Urothelium cell line (cell line): ENCODE measurements around the gene GATA6.
A peak's percentile ranks its signal among the peaks of the same experiment; 100 is the strongest.

Experiments used
- DNase-seq: peaks from one replicate; pipeline ENCODE4 v3.0.0; 2011; ENCODE audit warnings: low spot score, mixed read lengths
- FAIRE-seq: peaks from 2 replicates; lab custom pipeline; 2011; peaks lifted over from hg19 to GRCh38; lab: Jason Lieb, UNC

The GATA6 gene

DNA sequence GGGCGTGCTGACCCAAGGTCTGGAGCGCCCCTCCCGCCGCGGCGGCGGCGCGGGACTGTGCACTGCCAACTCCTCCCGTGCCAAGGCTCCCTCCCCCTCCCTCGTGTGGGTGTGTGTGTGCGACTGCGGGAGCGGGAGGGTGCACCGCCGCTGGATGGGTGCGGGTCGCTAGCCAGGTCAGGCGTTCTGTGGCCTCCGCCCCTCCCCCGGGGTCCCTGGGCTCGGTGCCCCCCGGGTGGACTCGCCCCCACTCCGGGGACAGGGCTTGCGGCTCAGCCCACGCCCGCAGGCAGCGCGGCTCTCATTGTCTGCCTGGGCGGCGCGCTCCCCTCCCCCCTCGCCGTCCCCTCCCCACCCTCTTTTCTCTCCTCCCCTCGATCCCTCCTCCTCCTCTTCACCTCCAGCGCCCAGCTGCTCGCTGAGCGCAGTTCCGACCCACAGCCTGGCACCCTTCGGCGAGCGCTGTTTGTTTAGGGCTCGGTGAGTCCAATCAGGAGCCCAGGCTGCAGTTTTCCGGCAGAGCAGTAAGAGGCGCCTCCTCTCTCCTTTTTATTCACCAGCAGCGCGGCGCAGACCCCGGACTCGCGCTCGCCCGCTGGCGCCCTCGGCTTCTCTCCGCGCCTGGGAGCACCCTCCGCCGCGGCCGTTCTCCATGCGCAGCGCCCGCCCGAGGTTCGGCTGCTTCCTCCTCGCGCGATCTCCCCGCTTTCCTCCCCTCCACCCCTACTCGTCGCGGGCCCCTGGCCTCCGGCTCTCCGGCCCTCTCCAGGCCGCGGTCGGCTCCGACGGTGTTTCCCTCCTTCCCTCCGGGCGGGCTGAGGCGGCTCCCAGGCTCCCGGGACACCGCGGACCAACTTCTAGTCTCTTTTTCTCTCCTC lies at the start of gene GATA6:
TSS of gene GATA6 (plus strand) at position 579 of the 878 bp plus-strand sequence. CDS start 1,556 bp downstream, outside the sequence.
- no peak for FAIRE-seq

DNA sequence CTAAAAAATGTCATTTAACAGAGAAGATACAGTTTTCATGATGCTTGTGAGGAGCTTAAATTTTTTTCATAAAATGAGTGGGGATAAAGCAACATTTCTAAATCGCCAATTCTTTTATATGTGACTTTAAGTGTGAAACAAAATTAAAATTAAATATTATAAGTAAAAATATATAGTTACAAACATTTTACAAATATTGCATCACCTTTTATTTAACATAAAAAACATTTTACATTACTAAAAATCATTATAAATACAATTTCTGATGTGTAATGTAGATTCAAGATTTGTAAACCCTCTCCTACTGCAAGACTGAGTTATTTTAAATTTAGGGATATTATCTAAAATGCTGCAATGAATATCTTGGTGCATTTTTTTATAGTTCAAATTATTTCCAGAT lies 44.4 kb upstream of the GATA6 start:
- FAIRE-seq (no peak), DNase-seq (no peak)

More for the DNA sequence above, at the start of gene GATA6:
- peak; percentile 63 for DNase-seq

DNA sequence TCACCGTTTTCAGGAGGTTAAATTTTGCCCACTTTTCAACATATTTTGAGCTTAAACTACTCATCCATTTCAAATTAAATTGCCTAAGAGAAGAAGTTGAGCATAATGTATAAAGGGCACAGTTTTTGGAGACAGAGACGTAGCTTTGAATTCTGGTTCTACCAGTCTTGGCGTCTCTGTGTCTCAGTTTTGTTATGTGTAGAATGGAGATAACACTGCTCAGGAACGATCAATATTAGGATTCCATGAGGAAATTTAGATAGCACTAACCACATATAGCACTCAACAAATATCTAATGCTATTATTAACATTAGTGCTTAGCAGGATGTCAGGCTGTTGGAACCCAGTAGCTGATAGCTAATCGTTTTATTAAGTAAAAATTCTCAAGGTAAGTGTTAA lies 40.4 kb upstream of the GATA6 start:
- DNase-seq (no peak), FAIRE-seq (no peak)

DNA sequence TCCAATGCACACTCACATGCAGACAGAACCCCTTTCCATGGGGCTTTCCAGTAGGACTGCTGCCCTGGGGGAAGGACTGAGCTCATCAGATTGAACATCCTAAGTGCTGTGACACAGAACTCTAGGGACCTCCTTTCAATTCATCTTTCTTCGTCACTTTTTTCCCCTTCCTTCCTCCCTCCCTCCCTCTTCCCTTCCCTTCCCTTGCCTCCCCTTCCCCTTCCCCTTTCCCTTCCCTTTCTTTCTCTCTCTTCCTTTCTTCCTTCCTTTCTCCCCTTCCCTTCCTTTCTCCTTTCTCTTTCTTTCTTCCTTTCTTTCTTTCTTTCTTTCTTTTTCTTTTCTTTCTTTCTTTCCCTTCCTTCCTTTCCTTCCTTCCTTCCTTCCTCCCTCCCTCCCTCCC lies 39.6 kb upstream of the GATA6 start:
- FAIRE-seq: no peak

DNA sequence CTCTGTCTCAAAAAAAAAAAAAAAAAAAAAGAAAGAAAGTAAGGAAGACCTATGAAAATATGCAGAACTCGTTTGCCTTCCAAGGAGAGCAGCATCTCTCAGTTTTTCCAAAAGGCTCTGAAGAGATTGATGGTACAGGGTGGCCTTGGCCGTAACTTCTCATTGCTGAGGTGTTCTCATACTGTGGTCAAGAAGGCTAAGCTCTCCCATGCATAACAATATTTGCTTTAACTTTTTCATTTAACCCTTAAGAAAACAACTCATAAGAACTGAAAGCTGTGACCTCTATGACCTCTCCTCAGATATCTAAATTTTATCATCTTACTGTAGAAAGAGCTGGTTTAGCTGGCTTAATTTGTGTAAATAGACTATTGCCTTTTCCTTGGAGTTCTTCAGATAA lies 37.1 kb upstream of the GATA6 start:
- FAIRE-seq: no peak
- no peak for DNase-seq

More for the DNA sequence above, 39.6 kb upstream of the GATA6 start:
- DNase-seq: no peak

DNA sequence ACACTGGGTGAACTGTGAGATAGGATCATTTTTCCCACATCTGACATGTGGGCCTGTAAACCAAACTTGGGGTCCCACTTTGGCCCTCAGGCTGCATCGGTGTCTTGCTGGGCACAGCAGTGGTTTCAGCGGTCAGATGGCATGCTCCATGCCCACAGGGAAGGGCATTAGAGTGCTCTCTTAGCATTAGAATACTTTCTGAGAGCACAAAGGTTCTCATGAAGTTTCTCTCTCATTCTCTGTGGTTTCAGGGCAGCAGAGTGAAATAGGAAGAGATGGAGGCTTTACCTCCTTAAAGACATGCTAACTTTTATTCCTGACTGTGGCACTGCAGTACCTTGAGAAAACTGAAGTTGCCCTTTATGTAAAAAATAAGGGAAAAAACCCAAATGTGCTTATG lies 36.6 kb upstream of the GATA6 start:
- DNase-seq: no peak
- FAIRE-seq: no peak

DNA sequence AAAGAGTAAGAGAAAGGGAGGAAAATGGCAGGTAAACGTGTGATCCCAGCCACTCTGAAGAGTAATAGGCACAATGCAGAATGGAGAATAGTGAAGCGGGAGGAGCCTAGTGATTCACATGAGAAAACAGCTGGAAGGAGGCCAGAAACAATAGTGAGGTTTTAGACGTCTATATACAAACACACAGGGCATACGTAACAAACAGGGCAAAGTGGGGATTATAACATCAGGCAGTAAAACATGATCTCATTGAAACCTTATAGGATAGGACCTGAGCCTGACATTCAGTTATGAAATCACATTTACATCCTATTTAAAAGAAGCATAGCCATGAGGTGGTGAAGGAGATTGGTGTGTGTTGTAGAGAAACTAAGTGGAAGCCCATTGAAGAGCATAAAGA lies 33.0 kb upstream of the GATA6 start:
- FAIRE-seq (no peak), DNase-seq (no peak)

DNA sequence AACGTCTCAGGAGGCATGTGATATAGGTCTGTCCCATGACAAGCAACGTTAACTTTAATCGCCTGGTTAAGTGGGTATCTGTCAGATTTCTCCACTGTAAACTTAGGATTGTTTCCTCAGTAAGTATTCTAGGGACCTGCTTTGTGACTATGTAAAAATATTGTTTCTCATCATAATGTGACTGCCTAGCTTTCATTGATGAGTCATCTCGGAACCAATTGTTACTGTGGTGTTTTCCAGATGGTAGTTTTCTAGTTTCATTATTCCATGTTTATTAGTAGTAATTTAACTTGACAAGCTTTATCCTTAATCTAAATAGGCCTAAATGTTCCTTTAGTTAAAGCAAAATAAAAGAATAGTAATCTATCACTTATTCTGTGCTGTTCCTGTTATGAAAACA lies 28.2 kb upstream of the GATA6 start:
- DNase-seq (no peak), FAIRE-seq (no peak)

DNA sequence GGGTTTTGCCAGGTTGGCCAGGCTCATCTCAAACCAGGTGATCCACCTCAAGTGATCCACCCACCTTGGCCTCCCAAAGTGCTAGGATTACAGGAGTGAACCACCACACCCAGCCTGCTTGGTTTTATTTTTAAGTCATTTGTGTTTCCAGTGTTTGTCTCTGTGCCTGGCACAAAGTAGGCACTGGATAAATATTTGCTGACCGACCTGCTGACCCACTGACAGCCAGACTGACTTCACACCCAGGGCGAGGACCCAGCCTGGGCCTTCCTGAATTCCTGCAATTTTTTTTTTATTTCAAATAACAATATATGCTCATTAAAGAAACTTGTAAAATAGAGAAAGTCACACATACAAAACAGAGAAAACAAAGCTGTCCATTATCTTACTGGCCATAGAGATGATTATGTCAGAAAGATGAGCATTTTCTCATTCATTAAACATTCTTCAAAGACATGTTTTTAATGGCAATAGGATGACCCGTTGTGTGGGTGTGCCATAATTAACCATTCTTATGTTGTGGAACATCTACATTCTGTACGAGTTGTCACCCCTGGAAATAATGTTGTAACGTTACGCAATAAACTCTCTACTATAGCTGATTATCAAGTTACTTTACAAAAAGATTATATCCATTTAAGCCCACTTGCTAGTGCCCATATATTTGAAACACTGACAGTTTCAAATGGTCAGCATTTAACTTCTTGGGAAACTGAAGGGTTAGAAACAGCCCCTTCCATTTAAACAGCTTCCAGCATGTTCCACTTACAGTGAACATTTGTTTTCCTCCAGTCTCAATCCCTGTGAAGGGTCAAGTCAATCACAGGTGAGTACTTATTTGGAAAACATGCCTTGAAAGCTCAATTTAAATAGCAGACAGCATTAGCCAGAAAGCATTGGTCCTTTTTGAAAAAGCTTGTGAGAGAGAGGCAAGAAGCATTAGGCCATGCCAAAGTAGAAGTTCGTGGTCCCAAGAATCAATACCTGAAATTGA lies 25.7 kb upstream of the GATA6 start:
- DNase-seq (no peak), FAIRE-seq (no peak)

DNA sequence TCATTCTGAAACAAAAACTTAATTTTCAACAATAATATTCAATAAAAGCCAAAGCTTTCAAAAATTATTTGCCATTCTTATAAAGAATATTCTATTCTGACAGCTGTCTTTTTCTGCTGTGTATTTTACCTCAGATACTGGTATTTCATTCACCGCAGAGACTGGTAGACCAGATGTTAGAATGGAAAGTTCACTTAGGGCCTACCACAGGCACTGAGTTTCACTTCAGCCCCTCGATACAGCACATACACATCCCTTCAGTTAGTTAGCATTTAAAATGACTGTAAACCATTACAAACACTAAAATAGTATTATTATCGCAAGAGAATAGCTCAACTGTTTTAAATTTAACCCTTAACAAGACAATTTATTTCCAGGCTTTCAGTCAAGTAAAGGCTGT lies 24.2 kb upstream of the GATA6 start:
- FAIRE-seq: no peak
- no peak for DNase-seq

DNA sequence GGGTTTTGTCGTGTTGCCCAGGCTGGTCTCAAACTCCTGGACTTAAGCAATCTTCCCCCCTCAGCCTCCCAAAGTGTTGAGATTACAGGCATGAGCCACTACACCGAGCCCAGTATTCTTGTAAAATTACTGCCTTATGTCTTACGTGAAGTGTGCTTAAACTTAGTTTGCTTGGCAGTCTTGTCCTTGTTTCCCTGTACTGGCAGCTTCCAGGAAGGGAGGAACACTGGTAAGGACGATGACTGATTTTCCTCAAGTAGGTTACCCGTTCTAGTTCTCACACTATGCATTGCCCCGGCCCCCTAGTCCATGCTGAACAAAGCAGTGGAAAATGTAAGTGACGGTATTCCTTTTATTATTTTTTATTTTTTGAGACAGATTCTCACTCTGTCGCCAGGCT lies 19.7 kb upstream of the GATA6 start:
- DNase-seq: no peak
- FAIRE-seq: no peak

DNA sequence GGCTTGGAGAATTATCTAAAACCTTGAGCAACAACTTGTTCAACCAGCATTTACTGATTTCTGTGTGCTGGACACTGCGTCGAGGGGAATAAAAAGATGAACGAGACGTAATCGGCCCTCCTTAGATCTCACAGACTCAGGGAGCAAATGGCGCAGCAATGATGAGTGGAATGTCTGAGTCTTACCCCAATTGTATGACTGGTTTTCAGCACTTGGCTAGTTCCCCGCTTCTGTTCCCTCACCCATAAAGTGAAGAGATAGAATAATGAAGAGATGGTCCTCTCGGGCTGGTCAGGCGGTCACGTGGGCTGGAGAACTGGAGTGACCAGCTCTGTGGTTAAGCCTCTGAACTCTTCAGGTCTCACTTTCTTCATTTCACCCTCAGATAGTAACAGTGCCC lies 17.3 kb upstream of the GATA6 start:
- DNase-seq (no peak), FAIRE-seq (no peak)

DNA sequence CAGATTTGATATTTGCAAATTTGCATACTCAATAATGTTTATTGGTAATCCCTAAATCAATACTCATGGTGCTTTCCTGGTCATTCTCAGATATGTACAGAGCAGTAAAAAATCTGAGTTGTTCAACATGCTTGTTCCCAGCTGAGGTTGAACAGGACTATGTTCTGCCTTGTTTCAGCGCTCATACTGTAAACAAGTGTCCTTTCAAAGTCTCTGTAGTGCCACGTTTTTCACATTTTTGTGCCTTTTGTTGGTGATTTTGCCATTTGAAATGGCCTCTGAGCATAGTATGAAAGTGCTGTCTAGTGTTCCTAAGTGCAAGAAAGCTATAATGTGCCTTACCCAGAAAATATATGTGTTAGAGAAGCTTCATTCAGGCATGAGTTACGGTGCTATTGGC lies 16.0 kb upstream of the GATA6 start:
- DNase-seq (no peak), FAIRE-seq (no peak)

DNA sequence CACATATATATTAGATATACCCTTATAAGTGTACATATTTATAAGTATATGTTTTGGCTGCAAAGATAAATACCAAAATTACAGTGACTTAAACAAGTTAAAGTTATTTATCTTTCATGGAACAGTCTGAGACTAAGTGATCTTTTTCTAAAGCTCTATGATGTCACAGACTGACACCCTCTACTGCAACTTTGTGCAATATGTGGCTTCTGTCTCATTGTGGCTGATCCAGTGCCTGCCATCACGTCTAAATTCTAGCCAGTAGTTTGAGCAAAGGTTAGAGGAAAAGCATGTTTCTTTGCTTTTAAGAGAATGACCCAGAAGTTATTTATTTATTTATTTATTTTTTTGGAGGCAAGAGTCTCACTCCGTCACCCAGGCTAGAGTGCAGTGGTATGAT lies 13.8 kb upstream of the GATA6 start:
- DNase-seq: no peak
- no peak for FAIRE-seq

DNA sequence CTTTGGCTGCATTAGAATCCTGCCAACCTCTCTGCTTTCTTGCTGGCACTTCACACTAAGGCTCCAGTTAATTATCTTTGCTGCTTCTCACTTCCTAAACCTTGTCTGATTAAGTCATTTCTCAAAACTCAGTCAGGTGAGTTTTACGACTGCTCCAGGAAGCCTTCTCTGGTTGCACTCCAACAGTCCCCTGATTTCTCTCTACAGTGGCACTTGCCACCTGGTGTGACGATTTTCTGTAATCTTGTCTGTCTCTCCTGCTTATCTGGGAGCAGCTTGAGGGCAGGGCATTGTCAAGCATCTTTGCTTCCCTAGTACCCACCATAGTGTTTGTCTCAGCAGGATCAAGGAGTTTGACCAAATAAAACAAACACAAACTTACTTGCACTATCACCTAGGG lies 10.4 kb upstream of the GATA6 start:
- FAIRE-seq (no peak), DNase-seq (no peak)

DNA sequence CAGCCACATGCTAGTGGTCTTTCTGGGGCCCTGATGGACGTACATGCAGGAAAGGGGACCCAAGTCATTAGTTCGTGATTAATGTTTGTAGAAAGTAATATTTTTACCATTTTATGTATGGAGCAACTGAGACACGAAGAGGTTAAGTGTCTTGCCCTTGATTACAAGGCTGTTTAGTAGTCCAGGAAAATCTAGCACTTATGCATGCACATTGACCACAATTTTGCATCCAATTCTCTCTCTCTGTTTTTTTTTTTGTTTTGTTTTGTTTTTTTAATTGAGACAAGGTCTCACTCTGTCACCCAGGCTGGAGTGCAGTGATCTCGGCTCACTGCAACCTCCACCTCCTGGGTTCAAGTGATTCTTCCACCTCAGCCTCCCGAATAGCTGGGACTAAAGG lies 8.3 kb upstream of the GATA6 start:
- DNase-seq (no peak), FAIRE-seq (no peak)

DNA sequence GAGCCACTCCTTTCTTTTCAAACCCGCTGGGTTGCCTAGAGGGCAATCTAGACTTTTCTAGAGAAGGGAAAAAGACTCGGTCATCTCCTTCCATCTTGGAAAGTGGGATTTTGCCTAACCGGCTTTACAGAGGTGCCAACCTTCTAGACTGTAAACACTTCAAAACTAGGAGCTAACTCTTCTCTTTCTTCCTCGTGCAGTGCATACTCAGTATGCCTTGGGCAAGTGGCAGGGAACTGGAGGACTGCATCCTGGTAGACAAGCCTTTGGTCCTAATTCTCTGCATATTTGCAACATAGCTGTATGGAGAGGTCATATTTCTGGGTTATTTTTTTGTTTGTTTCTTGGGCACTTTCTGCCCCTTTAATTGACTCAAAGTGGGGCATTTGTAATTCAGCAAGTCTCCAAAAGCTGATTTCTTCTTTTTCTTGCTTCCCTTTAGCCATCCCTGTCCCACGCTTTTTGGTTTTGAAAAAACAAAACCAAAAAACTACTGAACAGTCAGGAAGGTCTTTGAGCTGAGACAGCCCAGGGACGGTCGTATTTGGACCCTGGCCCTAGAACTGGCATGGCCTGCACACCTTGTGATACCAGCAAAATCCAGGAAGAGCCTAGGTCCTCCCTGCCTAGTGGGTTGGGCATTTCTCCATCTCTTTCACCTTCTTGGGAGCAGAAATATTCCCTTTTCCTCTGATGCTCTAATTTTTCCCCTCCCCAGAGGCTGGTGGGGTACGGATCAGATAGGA lies 5.8 kb upstream of the GATA6 start:
- FAIRE-seq: no peak

DNA sequence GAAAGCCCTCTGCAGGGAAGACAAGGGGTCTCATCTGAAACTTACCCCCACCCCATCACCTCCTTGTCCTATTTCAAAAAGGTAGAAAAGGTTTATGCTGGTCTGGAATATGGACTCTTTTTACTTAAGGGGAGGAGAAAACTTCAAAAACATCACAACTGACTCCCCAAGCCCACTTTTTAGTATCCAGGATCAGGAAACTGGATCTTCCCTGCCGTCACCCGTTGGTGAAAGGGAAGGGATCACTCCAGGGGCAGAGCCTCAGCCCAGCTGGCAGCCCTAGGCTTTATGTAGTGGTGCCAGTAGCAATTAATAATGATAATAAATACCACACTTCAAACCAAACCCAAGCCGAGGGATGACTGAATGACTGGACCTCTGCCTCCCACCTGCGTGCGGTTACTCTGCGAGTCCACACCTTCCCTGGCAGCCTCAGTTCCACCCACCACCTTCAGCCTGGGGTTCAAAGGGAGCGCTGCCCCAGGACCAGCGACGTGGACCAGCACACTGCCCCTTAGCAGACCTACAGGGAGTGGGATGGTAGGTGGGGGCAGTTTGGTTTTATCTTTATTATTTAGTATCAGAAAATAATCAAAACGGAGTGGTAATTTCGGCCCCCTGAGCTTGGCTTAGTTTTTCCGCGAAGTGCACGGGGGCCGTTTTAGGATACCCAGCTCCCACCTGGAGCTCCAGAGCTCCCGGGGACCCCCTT lies 4.9 kb upstream of the GATA6 start:
- no peak for DNase-seq
- no peak for FAIRE-seq

More for the DNA sequence above, 5.8 kb upstream of the GATA6 start:
- no peak for DNase-seq

DNA sequence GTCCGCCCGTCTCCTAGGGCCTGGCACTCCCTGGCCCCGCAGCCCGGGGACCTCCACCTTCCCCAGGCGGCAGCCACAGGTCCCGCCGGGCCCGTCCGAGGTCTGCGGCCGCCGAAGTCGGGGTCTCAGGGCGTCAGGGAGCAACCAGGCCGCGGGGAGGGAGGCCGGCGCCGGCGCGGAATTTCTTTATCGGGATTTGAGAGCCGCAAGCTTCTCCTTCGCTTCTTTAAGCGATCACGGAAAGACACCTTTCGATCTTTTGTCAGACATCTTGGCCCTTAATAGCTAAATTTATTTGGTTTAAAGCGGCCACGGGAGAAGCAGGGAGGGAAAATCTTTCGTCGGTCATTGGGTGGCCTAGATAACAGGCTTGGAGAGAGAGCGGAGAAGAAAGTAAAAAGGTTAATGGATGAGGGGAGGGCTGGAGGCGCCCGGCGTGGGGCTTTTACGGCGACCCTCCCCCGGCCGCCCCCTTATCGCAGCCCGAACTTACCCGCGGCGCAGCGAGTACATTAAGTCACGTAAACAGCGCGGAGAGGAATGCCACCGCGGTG lies 4.3 kb upstream of the GATA6 start:
- DNase-seq (no peak), FAIRE-seq (no peak)

DNA sequence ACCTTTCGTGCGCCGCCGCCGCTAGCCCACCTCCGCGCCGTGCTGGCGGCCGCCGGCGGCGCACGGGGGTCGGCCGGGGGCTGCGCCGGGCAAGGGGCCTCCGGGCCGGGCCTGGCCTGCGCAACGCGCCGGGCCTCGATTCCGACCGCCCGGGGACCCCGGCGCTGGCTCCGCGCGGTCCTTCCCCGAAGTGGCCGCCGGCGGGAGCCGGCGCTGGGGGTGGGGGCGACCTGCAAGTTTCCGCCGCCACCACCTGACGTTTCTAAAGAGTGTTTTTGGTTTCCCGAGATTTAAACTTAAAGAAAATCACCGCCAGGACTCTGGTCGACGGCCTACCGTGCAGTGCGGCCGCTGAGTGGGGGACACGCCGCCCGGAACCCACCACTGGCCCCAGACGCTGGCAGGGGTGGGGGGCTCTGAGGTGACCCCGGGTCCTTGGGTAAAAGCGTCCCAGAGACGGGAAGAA lies 3.8 kb upstream of the GATA6 start:
- FAIRE-seq (no peak), DNase-seq (no peak)
